ENCODE measurements around the gene NEURL1.

The NEURL1 gene

GRCh38 chr10:103578782-103579382 lies 85.4 kb downstream of the NEURL1 start:
- TF ChIP-seq CTCF (conservative IDR thresholded peaks at IDR 0.05) (no peak), ZFX (IDR thresholded peaks at IDR 0.05) (no peak)
- H3K27ac ChIP-seq = no peak overlapping the region

DNA sequence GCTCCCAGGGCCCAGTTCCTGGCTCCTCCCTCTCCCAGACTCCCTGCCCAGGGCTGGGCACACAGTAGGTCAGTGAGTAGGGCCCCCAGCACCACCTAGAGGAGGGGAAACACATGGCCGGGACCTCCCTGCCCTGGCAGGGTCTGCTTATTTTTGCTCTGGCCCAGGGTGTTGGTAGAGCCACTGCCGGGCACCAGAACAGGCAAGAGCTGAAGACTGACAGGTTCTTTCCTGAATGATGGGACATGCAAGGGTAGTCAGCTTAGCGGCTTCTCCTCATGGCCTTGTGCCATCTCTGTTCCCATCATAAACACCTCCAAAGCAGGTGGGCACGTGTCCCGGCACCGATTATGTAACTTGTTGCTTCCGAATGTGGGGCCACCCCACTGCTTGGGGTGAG lies 86.5 kb downstream of the NEURL1 start:
- H3K27ac ChIP-seq = no peak overlapping the region
- TF ChIP-seq ZFX (IDR thresholded peaks at IDR 0.05) (no peak), CTCF (conservative IDR thresholded peaks at IDR 0.05) (no peak)

DNA sequence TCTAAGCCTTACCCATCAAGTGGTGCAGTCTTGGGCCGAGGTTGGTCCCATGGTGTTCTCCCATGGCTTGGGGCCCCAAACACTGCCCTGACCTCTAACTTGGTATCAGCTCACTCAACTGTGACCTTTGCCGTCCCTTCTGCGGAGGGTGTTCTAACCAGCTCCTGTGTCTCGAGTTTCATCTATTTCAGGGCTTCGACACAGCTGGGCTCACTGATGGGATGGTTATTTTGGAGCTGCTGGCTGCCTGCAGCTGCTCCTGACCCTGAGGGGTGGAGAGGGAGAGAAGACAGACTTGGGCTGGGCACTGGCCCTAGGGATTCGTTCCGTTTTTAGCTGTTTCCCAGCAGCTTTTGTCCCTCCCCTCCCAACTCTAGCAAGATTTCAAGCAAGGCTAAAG lies 86.9 kb downstream of the NEURL1 start:
- TF ChIP-seq CTCF (conservative IDR thresholded peaks at IDR 0.05) = no peak
- TF ChIP-seq ZFX (IDR thresholded peaks at IDR 0.05) = no peak
- no peak overlapping the region for H3K27ac ChIP-seq

DNA sequence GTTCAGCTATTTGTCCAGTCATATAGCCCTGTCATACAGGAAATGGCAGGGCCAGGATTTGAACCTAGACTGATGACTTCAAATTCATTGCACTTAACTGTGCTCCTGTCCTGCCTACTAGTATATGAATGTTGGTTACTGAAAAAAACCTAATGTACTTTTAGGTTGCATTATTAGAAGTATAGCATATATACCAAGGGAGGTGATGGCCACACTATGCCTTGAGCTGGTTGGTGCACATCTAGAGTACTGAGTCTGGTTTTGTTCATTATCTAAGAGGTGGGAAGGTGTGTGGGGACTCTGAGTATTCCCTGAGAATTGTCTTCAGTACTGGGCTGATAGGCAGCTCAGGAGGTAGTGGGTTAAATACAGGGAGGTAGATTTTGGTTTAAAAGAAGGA lies 88.0 kb downstream of the NEURL1 start:
- TF ChIP-seq ZFX (IDR thresholded peaks at IDR 0.05) (no peak), CTCF (conservative IDR thresholded peaks at IDR 0.05) (no peak)
- H3K27ac ChIP-seq = no peak overlapping the region

DNA sequence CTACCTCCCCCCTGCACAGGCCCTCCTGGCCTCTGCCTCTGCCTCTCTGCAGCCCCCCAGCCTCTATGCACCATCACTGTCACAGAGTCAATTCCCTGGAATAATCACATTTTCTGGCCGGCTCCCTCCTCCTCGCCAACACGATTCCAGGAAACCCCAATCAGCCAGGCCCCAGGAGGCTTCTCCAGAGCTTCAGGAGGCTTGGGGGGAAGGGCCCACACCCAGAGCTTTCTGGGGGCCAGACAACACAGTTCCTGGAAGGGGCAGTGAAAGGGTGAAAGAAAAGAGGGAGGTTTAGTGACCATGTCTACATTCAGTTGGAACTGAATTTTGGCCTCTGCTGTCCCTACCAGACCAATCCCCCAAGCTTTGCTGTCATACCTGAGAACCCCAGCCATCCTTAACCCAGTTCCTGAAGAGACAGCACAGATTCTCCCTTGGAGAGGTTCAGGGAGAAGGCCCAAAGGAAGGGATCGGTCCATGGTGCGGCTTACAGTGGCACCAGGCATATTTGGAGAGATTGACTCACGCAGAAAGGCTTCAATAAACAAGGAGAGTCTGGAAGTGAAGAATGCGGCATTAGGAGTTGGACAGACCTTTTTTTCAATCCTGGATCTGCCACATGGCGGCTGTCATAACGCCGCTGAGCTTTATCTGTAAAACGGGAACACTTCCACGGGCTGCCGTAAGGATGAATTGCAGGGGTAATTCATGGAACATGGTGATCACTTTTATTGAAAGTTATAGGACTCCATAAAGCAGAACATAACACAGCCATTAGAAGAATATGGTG lies 89.0 kb downstream of the NEURL1 start:
- TF ChIP-seq CTCF (conservative IDR thresholded peaks at IDR 0.05) = no peak
- no peak for TF ChIP-seq ZFX (IDR thresholded peaks at IDR 0.05)
- no peak overlapping the region for H3K27ac ChIP-seq

GRCh38 chr10:103583871-103584215 lies 90.3 kb downstream of the NEURL1 start:
- TF ChIP-seq CTCF (conservative IDR thresholded peaks at IDR 0.05) (no peak), ZFX (IDR thresholded peaks at IDR 0.05) (no peak)
- no peak overlapping the region for H3K27ac ChIP-seq

DNA sequence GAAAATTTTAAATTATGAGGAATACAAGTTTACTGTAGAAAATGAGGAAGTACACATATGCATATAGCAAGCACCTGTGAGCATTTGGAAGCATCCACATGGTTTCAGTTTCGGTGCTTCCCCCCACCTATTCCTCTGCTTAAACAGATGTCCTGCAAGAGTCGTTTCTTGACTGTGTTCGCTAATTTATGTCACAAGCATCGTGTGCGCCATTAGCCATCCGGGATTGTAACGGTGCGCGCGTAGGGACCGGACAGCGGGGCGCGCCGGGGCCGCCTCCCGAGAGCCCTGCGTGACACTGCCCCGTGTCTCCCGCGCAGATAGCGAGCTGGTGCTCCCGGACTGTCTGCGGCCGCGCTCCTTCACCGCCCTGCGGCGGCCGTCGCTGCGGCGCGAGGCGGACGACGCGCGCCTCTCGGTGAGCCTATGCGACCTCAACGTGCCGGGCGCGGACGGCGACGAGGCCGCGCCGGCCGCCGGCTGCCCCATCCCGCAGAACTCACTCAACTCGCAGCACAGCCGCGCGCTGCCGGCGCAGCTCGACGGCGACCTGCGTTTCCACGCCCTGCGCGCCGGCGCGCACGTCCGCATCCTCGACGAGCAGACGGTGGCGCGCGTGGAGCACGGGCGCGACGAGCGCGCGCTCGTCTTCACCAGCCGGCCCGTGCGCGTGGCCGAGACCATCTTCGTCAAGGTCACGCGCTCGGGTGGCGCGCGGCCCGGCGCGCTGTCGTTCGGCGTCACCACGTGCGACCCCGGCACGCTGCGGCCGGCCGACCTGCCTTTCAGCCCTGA lies 90.9 kb downstream of the NEURL1 start:
- no peak for TF ChIP-seq CTCF (conservative IDR thresholded peaks at IDR 0.05)
- no peak for TF ChIP-seq ZFX (IDR thresholded peaks at IDR 0.05)
- H3K27ac ChIP-seq = no peak overlapping the region

All from C4-2B (cell line).